Upper lobe of left lung (tissue), 6 donors: ENCODE measurements around the gene CABCOCO1. TPM values are rescaled to one million over a fixed set of nuclear protein-coding genes. Genes with fewer than 3 reads are reported as not detected.

ENCODE experiments used
- ATAC-seq, 2 donors: fragments of 200-7000 bp; cut with Tn5 transposase; one replicate each; pipeline ENCODE4 v1.9.1; 2022; ENCODE audit warnings: mild to moderate bottlenecking in 2 of 2, moderate library complexity in 2 of 2; ENCODE audit not compliant: low FRiP score in 2 of 2
- DNase-seq, 2 donors: peaks; one replicate each; pipeline ENCODE4 v3.0.0-alpha.2; 2019 to 2020
- H3K27ac ChIP-seq, 4 donors: fragments of 200-600 bp; sonication (generic); one replicate each; pipeline ENCODE4 v1.5.1; 2016 to 2019
- H3K27me3 ChIP-seq, 4 donors: fragments of 200-600 bp; sonication (generic); one replicate each; pipeline ENCODE4 v1.5.1; 2017 to 2019
- H3K36me3 ChIP-seq, 4 donors: fragments of 200-600 bp; sonication (generic); one replicate each; pipeline ENCODE4 v1.5.1; 2016 to 2019
- H3K4me1 ChIP-seq, 4 donors: fragments of 200-600 bp; sonication (generic); one replicate each; pipeline ENCODE4 v1.5.1; 2018 to 2019
- H3K4me3 ChIP-seq, 4 donors: fragments of 200-600 bp; sonication (generic); one replicate each; pipeline ENCODE4 v1.5.1; 2017 to 2019; ENCODE audit warnings: mild to moderate bottlenecking in 2 of 4, moderate library complexity in 1 of 4
- H3K9me3 ChIP-seq, 4 donors: fragments of 200-600 bp; sonication (generic); one replicate each; pipeline ENCODE4 v1.5.1; 2018 to 2019
- EP300 ChIP-seq, 4 donors: sonication (generic); formaldehyde crosslinking; IDR thresholded peaks; one replicate each; pipeline ENCODE4 v1.5.1; 2017; ENCODE audit warnings: antibody characterized with exemption in 4 of 4, control low read depth in 2 of 4
- POLR2A ChIP-seq, 4 donors: fragments of 450-650 bp; IDR thresholded peaks; one replicate each; pipeline ENCODE4 v1.5.1; 2016 to 2017; ENCODE audit warnings: antibody characterized with exemption in 4 of 4, mild to moderate bottlenecking in 2 of 4
- POLR2AphosphoS5 ChIP-seq, 2 donors: sonication (generic); formaldehyde crosslinking; IDR thresholded peaks; one replicate each; pipeline ENCODE4 v1.5.1; 2017; ENCODE audit warnings: antibody characterized with exemption in 2 of 2
- WGBS, 2 donors: methylation state at CpG; one replicate each; pipeline ENCODE4 v1.1.5; 2017 to 2018; 5-methylcytosine and 5-hydroxymethylcytosine counted together
- total RNA-seq, 6 donors: library from RNA; depleted of rRNA in 4 of 6; stranded (reverse); fragments of >200 nt in 4 of 6; gene quantifications; one replicate each; pipeline versions ENCODE4 v1.1.0 to v1.2.1, GENCODE V29; 2016 to 2021
- TF ChIP-seq, protein P1 (sequence below), 6 experiments: fragments of 450-650 bp in 4 of 6; fragments of 200-600 bp in 2 of 6; sonication (generic) in 2 of 6; IDR thresholded peaks; one replicate each; pipeline ENCODE4 v1.5.1; 2016 to 2019; ENCODE audit warnings: antibody characterized with exemption in 6 of 6
- donor health status: DM: no; HTN: no; CAD: no; lungs with moderate emphysema.
- donor health status: DM: no; HTN: yes; CAD: no; lungs with severe emphysema.

The CABCOCO1 gene
- total RNA-seq, 6 donors from 2014 or later, result 1.3 to 12.2 (median 2.3) TPM; not detected in 1

DNA sequence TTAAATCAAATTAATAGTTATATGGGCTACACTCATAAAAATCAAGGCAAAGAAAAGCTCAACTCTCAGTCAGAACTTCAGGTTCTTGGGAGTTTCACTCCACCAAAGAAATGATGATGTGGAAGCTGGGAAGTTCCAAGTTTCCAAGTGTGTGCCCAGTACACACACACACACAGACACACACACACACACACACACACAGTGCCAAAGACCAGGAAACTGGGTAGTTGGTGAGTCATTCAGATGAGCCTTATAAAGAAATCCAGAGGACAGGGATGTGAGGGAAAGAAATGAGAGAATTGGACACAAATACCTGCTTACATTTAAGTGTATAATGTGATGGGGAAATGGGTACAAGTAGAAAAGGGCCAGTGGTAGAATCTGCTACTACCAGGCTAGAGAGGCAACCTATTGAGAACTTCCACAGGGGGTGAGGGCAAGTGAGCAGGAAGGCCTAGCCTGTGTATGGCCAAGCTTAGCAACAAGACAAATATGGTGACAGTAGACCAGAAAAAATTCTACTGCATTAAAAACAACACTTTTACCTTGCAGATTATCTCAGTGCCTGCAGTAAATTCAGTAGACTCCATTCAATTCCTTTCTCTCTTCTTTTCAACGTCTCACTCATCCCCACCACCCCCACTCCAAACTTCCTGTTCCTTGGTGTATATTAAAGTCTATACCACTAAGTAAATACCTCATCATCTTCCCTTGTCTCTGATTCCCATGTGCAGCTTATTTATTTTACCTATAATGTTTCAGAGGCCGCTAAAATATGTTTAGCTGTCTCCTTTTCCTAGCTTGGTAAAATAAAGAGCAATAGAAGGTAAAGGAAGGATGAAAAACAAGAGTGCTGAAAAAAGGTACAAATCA, 95.0 kb downstream of the CABCOCO1 start:
- WGBS, 2 donors, result 73 to 82% methylated on average over 2 of the region's 2 CpGs
- Histone ChIP-seq H3K36me3 (no peaks in the 10 kb centered on the region), H3K27ac (no peak overlapping the region), H3K9me3 (no peaks in the 10 kb centered on the region), H3K4me1 (peaks cover 0 to 2% (median 0%) of the 10 kb centered on the region in 4 donors), H3K4me3 (no peak overlapping the region), H3K27me3 (no peaks in the 10 kb centered on the region)
- ATAC-seq (no peak), DNase-seq (no peak)
- TF ChIP-seq POLR2A (IDR thresholded peaks at IDR 0.05) (no peak), EP300 (IDR thresholded peaks at IDR 0.05) (no peak), POLR2AphosphoS5 (IDR thresholded peaks at IDR 0.05) (no peak)
- TF ChIP-seq, protein P1, sequence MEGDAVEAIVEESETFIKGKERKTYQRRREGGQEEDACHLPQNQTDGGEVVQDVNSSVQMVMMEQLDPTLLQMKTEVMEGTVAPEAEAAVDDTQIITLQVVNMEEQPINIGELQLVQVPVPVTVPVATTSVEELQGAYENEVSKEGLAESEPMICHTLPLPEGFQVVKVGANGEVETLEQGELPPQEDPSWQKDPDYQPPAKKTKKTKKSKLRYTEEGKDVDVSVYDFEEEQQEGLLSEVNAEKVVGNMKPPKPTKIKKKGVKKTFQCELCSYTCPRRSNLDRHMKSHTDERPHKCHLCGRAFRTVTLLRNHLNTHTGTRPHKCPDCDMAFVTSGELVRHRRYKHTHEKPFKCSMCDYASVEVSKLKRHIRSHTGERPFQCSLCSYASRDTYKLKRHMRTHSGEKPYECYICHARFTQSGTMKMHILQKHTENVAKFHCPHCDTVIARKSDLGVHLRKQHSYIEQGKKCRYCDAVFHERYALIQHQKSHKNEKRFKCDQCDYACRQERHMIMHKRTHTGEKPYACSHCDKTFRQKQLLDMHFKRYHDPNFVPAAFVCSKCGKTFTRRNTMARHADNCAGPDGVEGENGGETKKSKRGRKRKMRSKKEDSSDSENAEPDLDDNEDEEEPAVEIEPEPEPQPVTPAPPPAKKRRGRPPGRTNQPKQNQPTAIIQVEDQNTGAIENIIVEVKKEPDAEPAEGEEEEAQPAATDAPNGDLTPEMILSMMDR (IDR thresholded peaks at IDR 0.05), result no peak

DNA sequence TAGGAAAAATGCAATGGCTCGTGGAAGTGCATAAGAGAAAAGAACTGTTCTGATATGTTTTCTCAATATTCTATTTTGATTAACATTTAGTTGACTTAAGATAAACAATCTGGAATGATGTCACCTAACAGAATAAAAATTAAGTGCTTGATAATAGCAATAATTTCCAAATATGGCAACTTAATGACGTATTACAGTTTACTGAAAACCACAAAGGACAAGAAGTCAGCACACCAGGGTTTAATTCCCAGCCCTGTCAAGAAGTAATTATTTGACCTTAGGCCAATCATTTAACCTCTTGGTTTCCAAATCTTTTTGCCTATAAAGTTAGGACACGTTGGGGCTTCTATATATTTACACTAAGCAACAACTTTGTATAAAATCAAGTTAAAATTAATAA, 95.7 kb downstream of the CABCOCO1 start:
- no peak for ATAC-seq
- Histone ChIP-seq H3K36me3 (no peaks in the 10 kb centered on the region), H3K4me1 (no peaks in the 10 kb centered on the region), H3K27ac (no peak overlapping the region), H3K4me3 (no peak overlapping the region), H3K9me3 (no peaks in the 10 kb centered on the region), H3K27me3 (no peaks in the 10 kb centered on the region)
- no peak for DNase-seq
- no peak for TF ChIP-seq POLR2AphosphoS5 (IDR thresholded peaks at IDR 0.05)
- no peak for TF ChIP-seq EP300 (IDR thresholded peaks at IDR 0.05)
- no peak for TF ChIP-seq POLR2A (IDR thresholded peaks at IDR 0.05)
- TF ChIP-seq, protein P1 (IDR thresholded peaks at IDR 0.05), result no peak
- 61 to 72% methylated on average over 3 of the region's 3 CpGs for WGBS, 2 donors

DNA sequence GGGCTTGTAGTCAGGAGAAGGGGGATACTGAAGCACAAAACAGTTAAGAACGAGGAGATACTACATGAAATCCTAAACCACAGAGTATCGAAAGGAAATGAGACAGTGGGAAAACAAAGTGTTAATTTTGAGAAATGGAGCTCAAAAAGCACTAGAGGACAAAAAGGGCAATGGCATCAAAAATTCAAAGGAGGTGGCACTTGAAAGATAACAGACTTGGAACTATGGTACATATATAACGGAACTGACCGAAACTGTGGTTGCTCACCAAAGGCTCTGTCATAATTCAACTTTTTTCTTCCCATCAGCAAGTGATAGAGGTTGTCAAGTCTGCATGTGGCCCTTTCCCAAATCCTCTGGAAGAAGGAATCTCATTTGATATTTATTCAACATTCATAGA, 97.0 kb downstream of the CABCOCO1 start:
- H3K36me3 ChIP-seq, result no peaks in the 10 kb centered on the region
- WGBS, 2 donors, result 84 to 87% methylated on average over 4 of the region's 4 CpGs
- H3K9me3 ChIP-seq, result no peaks in the 10 kb centered on the region
- H3K4me1 ChIP-seq, result no peaks in the 10 kb centered on the region
- ATAC-seq (no peak), DNase-seq (no peak)
- H3K27me3 ChIP-seq, result no peaks in the 10 kb centered on the region
- H3K27ac ChIP-seq, result no peak overlapping the region
- TF ChIP-seq POLR2AphosphoS5 (IDR thresholded peaks at IDR 0.05) (no peak), EP300 (IDR thresholded peaks at IDR 0.05) (no peak), POLR2A (IDR thresholded peaks at IDR 0.05) (no peak)
- TF ChIP-seq, protein P1 (IDR thresholded peaks at IDR 0.05), result no peak
- H3K4me3 ChIP-seq, result no peak overlapping the region

DNA sequence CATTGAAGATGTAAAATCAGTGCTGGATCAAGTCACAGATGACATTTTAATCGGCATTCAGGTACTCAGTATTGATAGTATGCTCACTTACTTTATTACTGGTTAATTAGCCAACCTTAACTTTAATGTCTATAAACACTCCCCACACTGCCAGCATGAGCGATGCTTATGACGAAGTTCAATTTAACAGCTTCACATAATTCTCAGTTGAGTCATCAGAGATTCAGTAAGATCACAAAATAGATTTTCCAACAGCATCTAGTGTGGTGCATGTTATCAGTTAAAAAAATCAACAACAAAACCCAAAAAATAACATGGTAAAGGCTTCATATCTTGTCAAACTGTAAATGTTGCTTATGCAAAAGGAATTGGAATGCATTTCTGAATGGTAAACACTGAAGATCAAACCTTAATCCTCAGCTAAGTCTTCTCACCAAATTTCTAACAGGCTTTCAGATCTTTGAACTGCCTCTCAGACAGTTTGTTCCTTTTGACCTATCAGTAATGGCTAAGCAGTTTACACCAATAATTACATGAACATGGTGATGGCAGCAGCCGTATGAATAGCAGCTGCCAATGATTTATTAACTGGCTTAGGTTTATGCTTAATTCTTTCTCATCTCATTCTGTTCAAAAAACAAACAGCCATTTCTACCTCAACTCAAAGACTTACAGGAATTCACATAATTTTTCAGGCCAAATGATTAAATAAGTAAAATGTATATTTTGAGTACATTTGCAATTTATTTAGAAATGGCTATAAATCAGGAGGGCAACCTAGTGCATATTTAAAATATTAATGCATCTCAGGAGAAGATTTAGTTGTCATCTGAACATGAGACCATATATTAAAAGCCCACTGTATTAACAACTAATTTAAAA, 98.5 kb downstream of the CABCOCO1 start:
- H3K4me3 ChIP-seq, result no peak overlapping the region
- TF ChIP-seq POLR2AphosphoS5 (IDR thresholded peaks at IDR 0.05), result no peak
- no peak for TF ChIP-seq EP300 (IDR thresholded peaks at IDR 0.05)
- TF ChIP-seq POLR2A (IDR thresholded peaks at IDR 0.05), result no peak
- TF ChIP-seq, protein P1 (IDR thresholded peaks at IDR 0.05), result no peak
- H3K36me3 ChIP-seq, result no peaks in the 10 kb centered on the region
- no peaks in the 10 kb centered on the region for H3K27me3 ChIP-seq
- DNase-seq (no peak), ATAC-seq (no peak)
- no peaks in the 10 kb centered on the region for H3K9me3 ChIP-seq
- no peaks in the 10 kb centered on the region for H3K4me1 ChIP-seq
- 81 to 84% methylated on average over 4 of the region's 4 CpGs for WGBS, 2 donors
- no peak overlapping the region for H3K27ac ChIP-seq
